Adrenal gland (tissue), 12 donors: ENCODE results near the gene FKBP10. TPM values are rescaled to one million over a fixed set of nuclear protein-coding genes. Genes with fewer than 3 reads are reported as not detected.

ENCODE experiments used
- DNase-seq, 7 donors: peaks; one replicate each; pipeline ENCODE4 v3.0.0-alpha.2; 2019 to 2020
- H3K27ac ChIP-seq, 5 donors: fragments of 200-600 bp; sonication (generic) in 4 of 5; 1 replicate in 3 of 5; 2 replicates in 2 of 5; pipeline versions ENCODE4 v1.5.1 to v1.8.0; 2016 to 2020; ENCODE audit warnings: mild to moderate bottlenecking in 1 of 5
- H3K27me3 ChIP-seq: fragments of 200-600 bp; 2 replicates; pipeline ENCODE4 v1.8.0; 2021
- H3K36me3 ChIP-seq, 2 donors: fragments of 200-600 bp; replicated peaks in 1 of 2; 1 replicate in 1 of 2; 2 replicates in 1 of 2; pipeline versions ENCODE4 v1.5.1 to v1.8.0; 2018 to 2022
- H3K4me1 ChIP-seq, 2 donors: fragments of 200-600 bp; replicated peaks in 1 of 2; 1 replicate in 1 of 2; 2 replicates in 1 of 2; pipeline versions ENCODE4 v1.5.1 to v1.8.0; 2018 to 2021
- H3K4me3 ChIP-seq, 4 donors: fragments of 200-600 bp; sonication (generic) in 3 of 4; one replicate each; pipeline ENCODE4 v1.5.1; 2016 to 2018
- H3K9me3 ChIP-seq, 3 donors: fragments of 200-600 bp; sonication (generic) in 1 of 3; replicated peaks in 1 of 3; 1 replicate in 2 of 3; 2 replicates in 1 of 3; pipeline versions ENCODE4 v1.5.1 to v1.8.0; 2016 to 2021
- POLR2A ChIP-seq, 2 donors: fragments of 450-650 bp; IDR thresholded peaks; one replicate each; pipeline ENCODE4 v1.6.1; 2017; ENCODE audit warnings: antibody characterized with exemption in 2 of 2, mild to moderate bottlenecking in 2 of 2, moderate library complexity in 1 of 2
- whole genome bisulfite sequencing, 4 donors: extraction: QIAGEN DNeasy Blood & Tissue Kit in 2 of 4; methylation state at CpG; one replicate each; pipeline versions ENCODE4 v1.1.5 to v1.1.7; 2013 to 2017; 5-methylcytosine and 5-hydroxymethylcytosine counted together
- intact Hi-C, 2 donors: fragments of 100-400 bp; cut with DNase I; formaldehyde crosslinking; loops; one replicate each; pipeline versions ENCODE4 v1.14.1 to v1.15.0; 2022 to 2023
- polyA plus RNA-seq, 3 donors: library from polyadenylated mRNA; stranded (reverse); fragments of 200-250 nt in 2 of 3; fragments of 350-450 nt in 1 of 3; fragmentation: Illumina TruSeq in 1 of 3; extraction: RNeasy Lipid Tissue Mini Kit (QIAGEN cat#74804) in 1 of 3; gene quantifications; one replicate each; pipeline ENCODE4 v1.2.3, GENCODE V29; 2013 to 2014
- total RNA-seq, 9 donors: library from RNA; depleted of rRNA in 4 of 9; stranded (reverse); fragments of >200 nt in 4 of 9; fragments of 120-200 nt in 1 of 9; fragmentation: NEBNext Ultra II Directional in 1 of 9; extraction: Animal tissue kit (Norgen Biotek cat#: 25700) in 1 of 9; gene quantifications; one replicate each; pipeline versions ENCODE4 v1.1.0 to v1.2.4, GENCODE V29; 2013 to 2023
- TF ChIP-seq, protein P1 (sequence below), 6 experiments: fragments of 450-650 bp in 4 of 6; fragments of 200-600 bp in 2 of 6; sonication (generic) in 1 of 6; IDR thresholded peaks; 1 replicate in 5 of 6; 2 replicates in 1 of 6; pipeline versions ENCODE4 v1.5.1 to v1.8.0; 2016 to 2021; ENCODE audit warnings: antibody characterized with exemption in 6 of 6, mild to moderate bottlenecking in 2 of 6, moderate library complexity in 1 of 6
- donor health status: healthy with polysubstance abuse.
- donor health status: Bipolar disorder and iron deficiency.
- donor health status: DM: yes; HTN: yes; CAD: no.
- donor health status: DM: no; HTN: no; CAD: no.
- donor health status: DM: no; HTN: no; CAD: no.
- donor health status: DM: yes; HTN: yes; CAD: no.

Gene FKBP10
- total and polyA plus RNA-seq, 12 donors: 28.4 to 244 (median 88.4) TPM

DNA sequence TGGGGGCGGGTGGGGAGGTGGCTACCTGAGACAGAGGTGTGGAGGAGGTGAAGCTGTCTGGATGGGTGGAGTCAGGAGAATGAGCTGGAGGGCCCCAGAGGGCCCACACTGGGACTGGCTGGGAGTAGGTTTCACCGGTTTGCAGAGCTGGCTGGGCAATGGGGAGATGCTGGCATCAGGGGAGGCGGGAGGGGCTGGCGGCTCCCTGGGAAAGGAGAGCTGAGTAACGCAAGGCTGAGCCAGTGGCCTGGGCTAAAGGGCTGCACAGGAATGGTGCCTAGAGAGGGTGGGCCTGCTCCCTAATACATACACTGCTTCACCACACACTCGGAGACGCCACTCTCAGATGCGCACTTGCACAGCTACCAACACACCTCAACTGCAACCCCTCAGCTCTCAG lies 13.4 kb upstream of the FKBP10 start:
- no peak for DNase-seq
- peaks cover 0 to 9% of the 10 kb centered on the region in 2 donors for H3K4me1 ChIP-seq
- H3K27ac ChIP-seq: no peak overlapping the region
- WGBS, 4 donors: 78 to 93% (median 88%) methylated on average over 8 of the region's 8 CpGs
- H3K36me3 ChIP-seq: no peaks in the 10 kb centered on the region
- intact Hi-C loops: no loop called here
- no peaks in the 10 kb centered on the region for H3K9me3 ChIP-seq
- H3K27me3 ChIP-seq: no peaks in the 10 kb centered on the region
- TF ChIP-seq, protein P1, sequence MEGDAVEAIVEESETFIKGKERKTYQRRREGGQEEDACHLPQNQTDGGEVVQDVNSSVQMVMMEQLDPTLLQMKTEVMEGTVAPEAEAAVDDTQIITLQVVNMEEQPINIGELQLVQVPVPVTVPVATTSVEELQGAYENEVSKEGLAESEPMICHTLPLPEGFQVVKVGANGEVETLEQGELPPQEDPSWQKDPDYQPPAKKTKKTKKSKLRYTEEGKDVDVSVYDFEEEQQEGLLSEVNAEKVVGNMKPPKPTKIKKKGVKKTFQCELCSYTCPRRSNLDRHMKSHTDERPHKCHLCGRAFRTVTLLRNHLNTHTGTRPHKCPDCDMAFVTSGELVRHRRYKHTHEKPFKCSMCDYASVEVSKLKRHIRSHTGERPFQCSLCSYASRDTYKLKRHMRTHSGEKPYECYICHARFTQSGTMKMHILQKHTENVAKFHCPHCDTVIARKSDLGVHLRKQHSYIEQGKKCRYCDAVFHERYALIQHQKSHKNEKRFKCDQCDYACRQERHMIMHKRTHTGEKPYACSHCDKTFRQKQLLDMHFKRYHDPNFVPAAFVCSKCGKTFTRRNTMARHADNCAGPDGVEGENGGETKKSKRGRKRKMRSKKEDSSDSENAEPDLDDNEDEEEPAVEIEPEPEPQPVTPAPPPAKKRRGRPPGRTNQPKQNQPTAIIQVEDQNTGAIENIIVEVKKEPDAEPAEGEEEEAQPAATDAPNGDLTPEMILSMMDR (IDR thresholded peaks at IDR 0.05): no peak
- TF ChIP-seq POLR2A (IDR thresholded peaks at IDR 0.05): no peak
- H3K4me3 ChIP-seq: no peak overlapping the region

DNA sequence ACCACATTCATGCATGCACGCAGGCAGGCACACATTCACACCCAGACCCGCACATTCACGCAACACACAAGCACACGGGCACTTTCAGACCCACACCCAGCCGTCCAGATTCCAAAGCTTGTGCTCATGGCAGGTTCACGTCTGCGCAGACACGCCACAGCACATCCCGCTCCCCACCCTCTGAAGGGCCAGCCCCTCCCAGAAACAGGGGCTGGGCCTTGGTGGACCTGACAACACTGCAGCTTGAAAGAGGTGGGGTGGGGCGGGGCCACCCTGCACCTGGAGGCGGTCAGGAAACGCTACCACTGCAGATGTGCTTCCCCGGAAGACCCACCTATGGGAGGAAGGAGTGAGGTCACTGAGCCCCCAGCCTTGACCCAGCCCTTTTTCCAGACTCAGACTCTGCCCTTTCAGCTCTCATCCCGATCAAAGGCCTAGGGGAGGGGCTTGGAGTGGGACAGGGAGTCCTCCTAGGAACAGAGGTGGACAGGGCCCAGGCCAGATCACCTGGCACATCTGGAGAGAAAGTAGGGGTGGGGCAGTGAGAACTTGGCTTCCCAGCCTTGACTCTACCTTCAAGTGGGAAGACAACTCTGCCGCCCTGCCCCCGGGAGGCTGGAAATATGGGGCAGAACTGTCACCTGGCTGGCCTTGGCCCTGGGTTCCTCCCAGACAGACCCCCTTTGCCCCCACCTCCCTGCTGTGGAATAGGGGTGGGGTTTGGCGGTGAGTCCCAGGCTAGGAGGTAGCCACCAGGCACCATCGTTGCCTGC lies 12.0 kb upstream of the FKBP10 start:
- intact Hi-C loops: loop anchor here (2.0 to 10.0 kb wide), 2 partner anchors 62 to 154 kb away; no protein-coding TSS in a partner anchor
- H3K4me1 ChIP-seq: peaks cover 0 to 9% of the 10 kb centered on the region in 2 donors
- H3K9me3 ChIP-seq: no peaks in the 10 kb centered on the region
- TF ChIP-seq, protein P1 (IDR thresholded peaks at IDR 0.05): no peak
- TF ChIP-seq POLR2A (IDR thresholded peaks at IDR 0.05): no peak
- no peaks in the 10 kb centered on the region for H3K27me3 ChIP-seq
- no peak overlapping the region for H3K4me3 ChIP-seq
- WGBS, 4 donors: 34 to 44% (median 40%) methylated on average over 13 to 18 of the region's 18 CpGs
- peak overlapping the region in 1 of 5 donors; percentile 40 for H3K27ac ChIP-seq
- no peak for DNase-seq
- H3K36me3 ChIP-seq: no peaks in the 10 kb centered on the region

GRCh38 chr17:41801374-41802271 lies 11.2 kb upstream of the FKBP10 start:
- Histone ChIP-seq H3K4me1 (peaks cover 0 to 9% of the 10 kb centered on the region in 2 donors), H3K27me3 (no peaks in the 10 kb centered on the region), H3K4me3 (no peak overlapping the region), H3K27ac (peak overlapping the region in 1 of 5 donors; percentile 40), H3K9me3 (no peaks in the 10 kb centered on the region), H3K36me3 (no peaks in the 10 kb centered on the region)
- TF ChIP-seq, protein P1 (IDR thresholded peaks at IDR 0.05): peak; percentile 88 to 98 (median 96)
- no peak for TF ChIP-seq POLR2A (IDR thresholded peaks at IDR 0.05)
- intact Hi-C loops: loop anchor here (2.0 to 10.0 kb wide), 3 partner anchors 63 to 153 kb away; no protein-coding TSS in a partner anchor
- DNase-seq: peak; percentile 63 to 91 (median 80)
- 11 to 15% (median 12%) methylated on average over 9 to 14 of the region's 14 CpGs for WGBS, 4 donors
